ENCODE measurements around the gene COG7.
"Not testable (repeated sequence)": the region's sequence is repeated elsewhere in the genome, so short reads cannot be mapped to it uniquely, and the experiment has no call there.

Gene COG7

GRCh38 chr16:23384878-23385277 is 68.1 kb downstream of the COG7 start:
- no peak for DNase-seq (ENCODE audit: low read depth)

GRCh38 chr16:23383881-23384280 is 69.1 kb downstream of the COG7 start:
- DNase-seq (ENCODE audit: low read depth), result no peak

- no peak for DNase-seq (ENCODE audit: low read depth)
Measured at GRCh38 chr16:23382279-23382678, 70.7 kb downstream of the COG7 start.

GRCh38 chr16:23381702-23382101 is 71.3 kb downstream of the COG7 start:
- not testable (repeated sequence) for DNase-seq (ENCODE audit: low read depth)

- DNase-seq (ENCODE audit: low read depth), result no peak
Measured at GRCh38 chr16:23380501-23380951, 72.5 kb downstream of the COG7 start.

GRCh38 chr16:23379707-23380106 is 73.3 kb downstream of the COG7 start:
- no peak for DNase-seq (ENCODE audit: low read depth)

- no peak for DNase-seq (ENCODE audit: low read depth)
Measured at GRCh38 chr16:23378921-23379320, 74.1 kb downstream of the COG7 start.

GRCh38 chr16:23378256-23378655 is 74.7 kb downstream of the COG7 start:
- DNase-seq (ENCODE audit: low read depth), result no peak

GRCh38 chr16:23377071-23377931 is 75.7 kb downstream of the COG7 start:
- no peak for DNase-seq (ENCODE audit: low read depth)

- DNase-seq (ENCODE audit: low read depth), result no peak
Measured at GRCh38 chr16:23375643-23376042, 77.3 kb downstream of the COG7 start.

- no peak for DNase-seq (ENCODE audit: low read depth)
Measured at GRCh38 chr16:23374721-23375510, 78.1 kb downstream of the COG7 start.

GRCh38 chr16:23373436-23374219 is 79.4 kb downstream of the COG7 start:
- no peak for DNase-seq (ENCODE audit: low read depth)

GRCh38 chr16:23371368-23371767 is 81.6 kb downstream of the COG7 start:
- no peak for DNase-seq (ENCODE audit: low read depth)

GRCh38 chr16:23369416-23369815 is 83.6 kb downstream of the COG7 start:
- DNase-seq (ENCODE audit: low read depth), result no peak

- DNase-seq (ENCODE audit: low read depth), result no peak
Measured at GRCh38 chr16:23368469-23368868, 84.5 kb downstream of the COG7 start.

GRCh38 chr16:23367988-23368387 is 85.0 kb downstream of the COG7 start:
- no peak for DNase-seq (ENCODE audit: low read depth)

- DNase-seq (ENCODE audit: low read depth), result no peak
Measured at GRCh38 chr16:23367564-23367963, 85.4 kb downstream of the COG7 start.

- DNase-seq (ENCODE audit: low read depth), result not testable (repeated sequence)
Measured at GRCh38 chr16:23366341-23366740, 86.6 kb downstream of the COG7 start.

- no peak for DNase-seq (ENCODE audit: low read depth)
Measured at GRCh38 chr16:23365602-23366240, 87.3 kb downstream of the COG7 start.

GRCh38 chr16:23362460-23363317 is 90.3 kb downstream of the COG7 start:
- no peak for DNase-seq (ENCODE audit: low read depth)

Data from CMK (cell line).